A549 (cell line): ENCODE data around the gene ADD2. TPM values are rescaled to one million over a fixed set of nuclear protein-coding genes. Genes with fewer than 3 reads are reported as not detected.

ENCODE experiments used
- ATAC-seq, 2 experiments: fragments of 200-7000 bp in 1 of 2; fragments of >200 bp in 1 of 2; cut with Nextera tagmentation in 1 of 2; cut with Tn5 transposase in 1 of 2; 3 replicates each; pipeline versions ENCODE4 v1.8.0 to v1.9.1; 2018 to 2020; ENCODE audit warnings: mild to moderate bottlenecking in 1 of 2, moderate library complexity in 1 of 2
- CTCF ChIA-PET: fragments of 300-600 bp; sonication (Branson Sonifier 250); formaldehyde crosslinking; extraction: SDS; loops from one replicate; lab custom pipeline; 2021; ENCODE audit warnings: antibody characterized with exemption, inconsistent platforms; lab: Yijun Ruan, JAX
- POLR2A ChIA-PET: fragments of 350-600 bp; formaldehyde crosslinking; extraction: SDS; loops from one replicate; lab custom pipeline; 2021; ENCODE audit warnings: antibody characterized with exemption, inconsistent platforms; lab: Yijun Ruan, JAX
- DNase-seq, 2 experiments: peaks; one replicate each; pipeline versions ENCODE4 v3.0.0 to v3.0.0-alpha.2; 2011 to 2016; ENCODE audit warnings: low read depth in 1 of 2, low spot score in 1 of 2
- FAIRE-seq: peaks from 2 replicates; lab custom pipeline; 2011; peaks lifted over from hg19 to GRCh38; lab: Jason Lieb, UNC
- H3K27ac ChIP-seq, 2 experiments: fragments of >200 bp; sonication (Bioruptor Twin); formaldehyde crosslinking; 3 replicates each; pipeline ENCODE4 v1.5.1; 2016 to 2017
- H3K4me1 ChIP-seq: fragments of >200 bp; sonication (Bioruptor Twin); formaldehyde crosslinking; 3 replicates; pipeline ENCODE4 v1.6.1; 2016
- H3K4me2 ChIP-seq: fragments of >200 bp; sonication (Bioruptor Twin); formaldehyde crosslinking; 3 replicates; pipeline ENCODE4 v1.6.1; 2016
- H3K4me3 ChIP-seq: fragments of >200 bp; sonication (Bioruptor Twin); formaldehyde crosslinking; 3 replicates; pipeline ENCODE4 v1.5.1; 2016
- H3K9me3 ChIP-seq: fragments of >200 bp; sonication (Bioruptor Twin); formaldehyde crosslinking; 3 replicates; pipeline ENCODE4 v1.6.1; 2016
- BHLHE40 ChIP-seq: IDR thresholded peaks from 2 replicates; pipeline ENCODE4 v1.6.1; 2012; ENCODE audit warnings: low read depth, low read length, inconsistent platforms
- CBX2 ChIP-seq: fragments of 200-600 bp; sonication (generic); IDR thresholded peaks from 2 replicates; pipeline ENCODE4 v1.6.1; 2016; ENCODE audit warnings: low read depth, mild to moderate bottlenecking, borderline replicate concordance
- EHMT2 ChIP-seq: fragments of 200-600 bp; sonication (generic); IDR thresholded peaks from 2 replicates; pipeline ENCODE4 v1.6.1; 2016; ENCODE audit warnings: antibody characterized with exemption, low read depth, mild to moderate bottlenecking, moderate library complexity
- GATA3 ChIP-seq: IDR thresholded peaks from 2 replicates; pipeline ENCODE4 v1.6.1; 2012; ENCODE audit warnings: borderline replicate concordance
- HOXA7 ChIP-seq: fragments of 250-450 bp; sonication (Bioruptor Pico); IDR thresholded peaks from 2 replicates; pipeline ENCODE4 v1.5.0; 2020; ENCODE audit warnings: mild to moderate bottlenecking, moderate library complexity
- HOXB13 ChIP-seq: fragments of 250-450 bp; sonication (Bioruptor Pico); IDR thresholded peaks from 2 replicates; pipeline ENCODE4 v1.5.0; 2020; ENCODE audit warnings: low read depth, mild to moderate bottlenecking, moderate library complexity
- HOXB5 ChIP-seq: fragments of 250-450 bp; sonication (Bioruptor Pico); IDR thresholded peaks from 2 replicates; pipeline ENCODE4 v1.5.0; 2020; ENCODE audit warnings: mild to moderate bottlenecking, moderate library complexity
- KDM1A ChIP-seq: fragments of 200-600 bp; sonication (generic); IDR thresholded peaks from 2 replicates; pipeline ENCODE4 v1.6.1; 2016; ENCODE audit warnings: low read depth, mild to moderate bottlenecking
- MAFK ChIP-seq: fragments of 450-650 bp; IDR thresholded peaks from 2 replicates; pipeline ENCODE4 v1.6.1; 2014; ENCODE audit not compliant: partially characterized antibody
- RCOR1 ChIP-seq: fragments of 150-350 bp; IDR thresholded peaks from 2 replicates; pipeline ENCODE4 v1.6.1; 2014; ENCODE audit warnings: antibody characterized with exemption, low read length, low read depth
- RFX5 ChIP-seq: fragments of 450-650 bp; IDR thresholded peaks from 2 replicates; pipeline ENCODE4 v1.7.1; 2014; ENCODE audit warnings: antibody characterized with exemption, mild to moderate bottlenecking, moderate library complexity
- SMC3 ChIP-seq: fragments of >200 bp; sonication (Bioruptor Twin); formaldehyde crosslinking; IDR thresholded peaks from 3 replicates; pipeline ENCODE4 v1.6.1; 2018; ENCODE audit warnings: inconsistent platforms
- TP53 ChIP-seq: fragments of 250-450 bp; sonication (Bioruptor Pico); IDR thresholded peaks from 2 replicates; pipeline ENCODE4 v1.5.0; 2021; ENCODE audit warnings: mild to moderate bottlenecking, moderate library complexity
- ZC3H11A ChIP-seq: fragments of 450-650 bp; IDR thresholded peaks from 2 replicates; pipeline ENCODE4 v1.6.1; 2014; ENCODE audit warnings: antibody characterized with exemption, mild to moderate bottlenecking
- ZNF302 ChIP-seq: fragments of 250-450 bp; sonication (Bioruptor Pico); IDR thresholded peaks from 2 replicates; pipeline ENCODE4 v1.9.0; 2021; ENCODE audit warnings: inconsistent platforms, mild to moderate bottlenecking, moderate library complexity
- WGBS: methylation state at CpG from one replicate; pipeline ENCODE4 v1.1.6; 2017; ENCODE audit errors: missing lambda C conversion rate; 5-methylcytosine and 5-hydroxymethylcytosine counted together
- polyA plus RNA-seq, 4 experiments: library from polyadenylated mRNA; depleted of rRNA in 3 of 4; stranded (reverse); fragments of >200 nt; fragmentation: RNase III in 1 of 4; extraction: RNeasy Plus Mini Kit Qiagen cat#74134 plus additional on column Dnase treatment in 1 of 4; gene quantifications; 2 replicates in 3 of 4; 3 replicates in 1 of 4; pipeline ENCODE4 v1.2.3, GENCODE V29; 2011 to 2017
- TF ChIP-seq, protein P1 (sequence below): fragments of 250-450 bp; sonication (Bioruptor Pico); IDR thresholded peaks from 2 replicates; pipeline ENCODE4 v1.5.0; 2021; ENCODE audit warnings: mild to moderate bottlenecking, moderate library complexity, borderline replicate concordance
- TF ChIP-seq, protein P2 (sequence below): fragments of 250-450 bp; sonication (Bioruptor Pico); IDR thresholded peaks from 2 replicates; pipeline ENCODE4 v1.5.0; 2020; ENCODE audit warnings: low read depth, mild to moderate bottlenecking, moderate library complexity

ADD2 gene
- polyA plus RNA-seq, 2 of the 4 experiments (the other 2 are of a cell fraction): 18.0 to 25.5 TPM

DNA sequence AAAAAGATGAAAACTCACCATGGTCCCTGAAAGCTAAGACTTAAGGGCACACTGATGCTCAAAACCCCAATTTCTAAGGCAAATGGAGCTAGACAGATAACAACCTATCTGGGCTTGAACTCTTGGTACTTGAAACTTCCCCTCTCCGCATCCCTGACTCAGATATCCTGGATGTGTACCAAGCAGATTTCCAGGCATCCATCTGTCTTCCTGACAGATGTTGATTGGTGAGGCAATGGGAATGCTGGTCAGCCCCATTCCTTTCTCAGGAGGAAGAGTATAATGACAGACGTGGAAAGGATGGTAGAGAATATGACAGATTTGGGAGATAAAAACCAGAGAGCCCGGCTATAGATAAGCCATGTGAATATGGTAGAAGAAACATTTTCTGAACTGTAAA, 69.2 kb downstream of the ADD2 start:
- no peak for FAIRE-seq
- Histone ChIP-seq H3K4me3 (no peak overlapping the region), H3K27ac (no peak overlapping the region)
- ATAC-seq: no peak
- TF ChIP-seq ZC3H11A (no peak), BHLHE40 (no peak)
- TF ChIP-seq, protein P1, sequence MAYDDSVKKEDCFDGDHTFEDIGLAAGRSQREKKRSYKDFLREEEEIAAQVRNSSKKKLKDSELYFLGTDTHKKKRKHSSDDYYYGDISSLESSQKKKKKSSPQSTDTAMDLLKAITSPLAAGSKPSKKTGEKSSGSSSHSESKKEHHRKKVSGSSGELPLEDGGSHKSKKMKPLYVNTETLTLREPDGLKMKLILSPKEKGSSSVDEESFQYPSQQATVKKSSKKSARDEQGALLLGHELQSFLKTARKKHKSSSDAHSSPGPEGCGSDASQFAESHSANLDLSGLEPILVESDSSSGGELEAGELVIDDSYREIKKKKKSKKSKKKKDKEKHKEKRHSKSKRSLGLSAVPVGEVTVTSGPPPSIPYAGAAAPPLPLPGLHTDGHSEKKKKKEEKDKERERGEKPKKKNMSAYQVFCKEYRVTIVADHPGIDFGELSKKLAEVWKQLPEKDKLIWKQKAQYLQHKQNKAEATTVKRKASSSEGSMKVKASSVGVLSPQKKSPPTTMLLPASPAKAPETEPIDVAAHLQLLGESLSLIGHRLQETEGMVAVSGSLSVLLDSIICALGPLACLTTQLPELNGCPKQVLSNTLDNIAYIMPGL (CRISPR knock-in tag): no peak
- TF ChIP-seq, all 56 proteins: peak for 0
- DNase-seq: no peak
- POLR2A ChIA-PET: no interaction called here
- H3K9me3 ChIP-seq: no peaks in the 10 kb centered on the region
- WGBS: 89% methylated on average over 3 of the region's 3 CpGs
- CTCF ChIA-PET: interaction anchor here (1.2 to 1.5 kb wide), 4 partner anchors 9 to 50 kb away, joined by 3 to 6 read pairs (median 4); no protein-coding TSS in a partner anchor
- no peaks in the 10 kb centered on the region for H3K4me1 ChIP-seq
- no peak overlapping the region for H3K4me2 ChIP-seq

GRCh38 chr2:70697603-70698383, 70.2 kb downstream of the ADD2 start:
- POLR2A ChIA-PET: no interaction called here
- CTCF ChIA-PET: interaction anchor here (1.0 to 1.5 kb wide), 5 partner anchors 10 to 393 kb away, joined by 3 to 6 read pairs (median 3); no protein-coding TSS in a partner anchor
- 92% methylated on average over 12 of the region's 12 CpGs for WGBS
- Histone ChIP-seq H3K4me3 (no peak overlapping the region), H3K27ac (no peak overlapping the region), H3K4me2 (no peak overlapping the region), H3K9me3 (no peaks in the 10 kb centered on the region), H3K4me1 (no peaks in the 10 kb centered on the region)
- TF ChIP-seq MAFK: no peak
- TF ChIP-seq HOXB13 (CRISPR knock-in tag): no peak
- TF ChIP-seq, protein P2, sequence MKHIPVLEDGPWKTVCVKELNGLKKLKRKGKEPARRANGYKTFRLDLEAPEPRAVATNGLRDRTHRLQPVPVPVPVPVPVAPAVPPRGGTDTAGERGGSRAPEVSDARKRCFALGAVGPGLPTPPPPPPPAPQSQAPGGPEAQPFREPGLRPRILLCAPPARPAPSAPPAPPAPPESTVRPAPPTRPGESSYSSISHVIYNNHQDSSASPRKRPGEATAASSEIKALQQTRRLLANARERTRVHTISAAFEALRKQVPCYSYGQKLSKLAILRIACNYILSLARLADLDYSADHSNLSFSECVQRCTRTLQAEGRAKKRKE (CRISPR knock-in tag): no peak
- TF ChIP-seq KDM1A: no peak
- DNase-seq (no peak), FAIRE-seq (no peak), ATAC-seq (no peak)

DNA sequence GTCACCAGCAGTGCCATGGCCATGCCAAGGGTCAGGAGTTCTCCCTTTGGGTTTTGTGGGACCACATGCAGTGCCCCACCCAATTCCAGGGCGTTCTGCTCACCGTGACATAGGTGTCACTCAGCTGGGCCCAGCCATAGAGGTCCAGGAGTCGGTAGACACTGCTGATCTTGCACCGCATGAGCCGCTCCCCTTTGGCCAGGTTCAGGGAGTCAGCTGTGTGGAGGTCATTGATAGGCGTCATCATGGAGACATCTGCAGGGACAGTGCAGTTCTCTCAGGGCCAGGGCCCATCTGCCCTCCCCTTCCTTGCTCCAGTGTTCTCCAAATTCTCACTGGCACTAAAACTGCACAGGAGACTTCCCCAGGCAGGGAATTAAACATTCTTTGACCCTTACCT, 71.9 kb downstream of the ADD2 start:
- ATAC-seq (no peak), DNase-seq (no peak), FAIRE-seq (no peak)
- ChIA-PET CTCF (interaction anchor here (0.9 to 1.8 kb wide), 2 partner anchors 10 to 13 kb away, joined by 4 read pairs; no protein-coding TSS in a partner anchor), POLR2A (no interaction called here)
- H3K9me3 ChIP-seq: no peaks in the 10 kb centered on the region
- H3K27ac ChIP-seq: no peak overlapping the region
- TF ChIP-seq SMC3 (no peak), CBX2 (no peak), MAFK (no peak)
- H3K4me2 ChIP-seq: no peak overlapping the region
- H3K4me3 ChIP-seq: no peak overlapping the region
- no peaks in the 10 kb centered on the region for H3K4me1 ChIP-seq
- 98% methylated on average over 6 of the region's 6 CpGs for WGBS

DNA sequence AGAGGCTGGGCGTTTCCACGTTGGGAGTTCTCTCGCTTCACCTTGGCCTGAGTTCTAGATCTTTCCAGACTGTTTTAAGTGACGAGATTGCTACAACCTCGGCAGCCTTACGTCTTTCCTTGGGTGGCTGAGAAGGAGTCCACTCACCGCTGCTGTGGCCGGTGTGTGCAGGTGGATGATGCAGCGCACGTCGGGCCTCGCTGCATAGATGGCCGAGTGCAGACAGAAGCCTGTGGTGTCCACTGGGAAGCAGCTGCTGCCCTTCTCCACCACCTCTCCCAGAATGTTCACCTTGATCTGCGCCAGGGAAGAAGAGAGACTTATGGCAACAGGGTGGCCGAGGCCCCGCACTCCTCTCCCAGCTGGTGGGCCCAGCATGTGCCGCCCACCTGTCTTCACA, 75.7 kb downstream of the ADD2 start:
- no peak for TF ChIP-seq HOXB5 (CRISPR knock-in tag)
- no peak for TF ChIP-seq RFX5
- no peak for TF ChIP-seq MAFK
- TF ChIP-seq EHMT2: no peak
- TF ChIP-seq GATA3: no peak
- no peak for TF ChIP-seq HOXA7 (CRISPR knock-in tag)
- no peak for TF ChIP-seq ZNF302
- no peak for TF ChIP-seq TP53 (CRISPR knock-in tag)
- no peak for TF ChIP-seq RCOR1
- TF ChIP-seq, all 56 proteins: peak for 0
- no peak for FAIRE-seq
- WGBS: 89% methylated on average over 17 of the region's 17 CpGs

More for the DNA sequence above, 75.7 kb downstream of the ADD2 start:
- POLR2A ChIA-PET: no interaction called here
- no peak overlapping the region for H3K4me2 ChIP-seq
- H3K4me3 ChIP-seq: no peak overlapping the region
- peaks cover 2% of the 10 kb centered on the region for H3K4me1 ChIP-seq
- CTCF ChIA-PET: interaction anchor here (0.6 to 1.1 kb wide), 3 partner anchors 10 to 107 kb away, joined by 3 to 4 read pairs (median 3); no protein-coding TSS in a partner anchor
- H3K9me3 ChIP-seq: no peaks in the 10 kb centered on the region
- no peak overlapping the region for H3K27ac ChIP-seq
- ATAC-seq (no peak), DNase-seq (no peak)
